Measurements from ENCODE around the gene SNRPD1. TPM values are rescaled to one million over a fixed set of nuclear protein-coding genes. Genes with fewer than 3 reads are reported as not detected.
"Not testable (repeated sequence)": the region's sequence is repeated elsewhere in the genome, so short reads cannot be mapped to it uniquely, and the experiment has no call there.

Gene SNRPD1
- 66.4 and 83.1 TPM in 2 replicates for total RNA-seq (ENCODE audit: low replicate concordance)
- long read RNA-seq, full-length matches to known transcripts, result 129 of 140 reads
- long read RNA-seq, partial matches to known transcripts, result 0 of 140 reads
- long read RNA-seq, other reads (novel, unspliced or antisense), result 11 of 140 reads

- Mint-ChIP-seq H3K4me3 (peak within 1 kb of the TSS; percentile 99), H3K27me3 (no peaks in the 10 kb centered on the region), H3K27ac (peak within 1 kb of the TSS; percentile 98), H3K9me3 (peaks cover 10% of the 10 kb centered on the region), H3K36me3 (peaks cover 30% of the 10 kb centered on the region), H3K4me1 (ENCODE audit: unreplicated experiment) (peaks cover 18% of the 10 kb centered on the region)
- TF ChIP-seq CTCF (conservative IDR thresholded peaks at IDR 0.05), result peak; percentile 95
- DNase-seq (ENCODE audit: extremely low spot score, unreplicated experiment), result peak; percentile 92
These were observed at the start of gene SNRPD1 for GRCh38 chr18:21612125-21613039. Gene SNRPD1, plus strand, starts transcription at chr18:21612314. Its CDS starts 116 bp downstream, at chr18:21612430.

DNA sequence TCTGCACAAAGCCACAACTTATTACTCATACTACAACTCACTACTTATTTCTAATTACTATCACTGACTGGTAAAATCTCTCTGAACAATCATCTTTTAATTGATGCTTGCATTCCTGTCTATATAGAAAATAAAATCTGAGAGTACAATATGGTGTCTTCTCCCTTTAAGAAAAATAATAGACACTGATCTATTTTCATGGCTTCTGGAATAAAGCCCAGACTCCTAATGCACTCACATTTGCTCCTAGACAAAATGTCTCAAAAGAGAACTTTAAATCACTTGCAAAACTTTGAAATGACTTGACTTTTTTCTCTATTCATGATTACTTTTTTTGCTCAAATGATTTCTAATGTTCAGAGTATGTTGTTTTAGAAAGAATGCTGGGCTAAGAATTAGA lies 40.3 kb upstream of the SNRPD1 start:
- H3K9me3 Mint-ChIP-seq, result no peaks in the 10 kb centered on the region
- no peak overlapping the region for H3K4me3 Mint-ChIP-seq
- H3K27ac Mint-ChIP-seq, result no peak overlapping the region
- no peaks in the 10 kb centered on the region for H3K27me3 Mint-ChIP-seq
- H3K4me1 Mint-ChIP-seq (ENCODE audit: unreplicated experiment), result no peaks in the 10 kb centered on the region
- DNase-seq (ENCODE audit: extremely low spot score, unreplicated experiment), result no peak
- H3K36me3 Mint-ChIP-seq, result peaks cover 40% of the 10 kb centered on the region
- no peak for TF ChIP-seq CTCF (conservative IDR thresholded peaks at IDR 0.05)

DNA sequence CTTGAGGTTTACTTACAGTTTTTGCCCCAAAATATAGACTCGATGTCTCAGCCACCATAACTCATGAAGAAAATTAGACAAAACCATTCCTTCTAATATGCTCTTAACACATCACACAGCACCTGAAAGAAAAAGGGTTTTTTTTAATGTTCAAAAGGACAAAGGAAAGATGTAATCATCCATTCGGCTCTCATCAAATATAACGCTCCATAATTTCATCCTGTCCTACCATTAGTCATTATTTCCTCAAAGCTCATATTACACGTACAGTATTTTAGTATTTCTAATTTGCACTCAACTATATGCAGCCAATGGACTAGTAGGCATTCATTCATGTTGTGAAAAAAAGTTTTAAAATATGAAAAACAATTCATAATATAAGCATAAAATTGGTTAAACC lies 36.5 kb upstream of the SNRPD1 start:
- Mint-ChIP-seq H3K9me3 (no peaks in the 10 kb centered on the region), H3K4me3 (no peak overlapping the region), H3K4me1 (ENCODE audit: unreplicated experiment) (no peaks in the 10 kb centered on the region), H3K27me3 (no peaks in the 10 kb centered on the region), H3K36me3 (peaks cover 46% of the 10 kb centered on the region), H3K27ac (no peak overlapping the region)
- TF ChIP-seq CTCF (conservative IDR thresholded peaks at IDR 0.05), result no peak
- no peak for DNase-seq (ENCODE audit: extremely low spot score, unreplicated experiment)

GRCh38 chr18:21584391-21584790 lies 27.7 kb upstream of the SNRPD1 start:
- Mint-ChIP-seq H3K36me3 (peaks cover 21% of the 10 kb centered on the region), H3K27me3 (no peaks in the 10 kb centered on the region), H3K9me3 (peaks cover 8% of the 10 kb centered on the region), H3K27ac (no peak overlapping the region), H3K4me3 (no peak overlapping the region), H3K4me1 (ENCODE audit: unreplicated experiment) (no peaks in the 10 kb centered on the region)
- no peak for DNase-seq (ENCODE audit: extremely low spot score, unreplicated experiment)
- no peak for TF ChIP-seq CTCF (conservative IDR thresholded peaks at IDR 0.05)

GRCh38 chr18:21592361-21592760 lies 19.8 kb upstream of the SNRPD1 start:
- not testable (repeated sequence) for H3K4me3 Mint-ChIP-seq; H3K27me3 Mint-ChIP-seq; DNase-seq (ENCODE audit: extremely low spot score, unreplicated experiment); H3K4me1 Mint-ChIP-seq (ENCODE audit: unreplicated experiment); H3K27ac Mint-ChIP-seq
- peaks cover 30% of the 10 kb centered on the region for H3K36me3 Mint-ChIP-seq
- H3K9me3 Mint-ChIP-seq, result peaks cover 13% of the 10 kb centered on the region
